IMR-90 (cell line): ENCODE measurements around the gene GCM1. TPM values are rescaled to one million over a fixed set of nuclear protein-coding genes. Genes with fewer than 3 reads are reported as not detected.

Source experiments
- ATAC-seq: fragments of 200-7000 bp; cut with Tn5 transposase; 2 replicates; pipeline ENCODE4 v1.9.1; 2020; ENCODE audit warnings: low read depth, mild to moderate bottlenecking, moderate library complexity
- BruUV-seq: library from RNA; stranded (reverse); fragments of 400-500 nt; replicated peaks from 2 replicates; lab custom pipeline; 2021; lab: Mats Ljungman, UMichigan
- CTCF ChIA-PET: fragments of 300-600 bp; formaldehyde crosslinking; extraction: SDS; loops from one replicate; lab custom pipeline; 2021; ENCODE audit warnings: antibody characterized with exemption; lab: Yijun Ruan, JAX
- POLR2A ChIA-PET: fragments of 300-600 bp; sonication (Branson Sonifier 250); formaldehyde crosslinking; loops from one replicate; lab custom pipeline; 2022; ENCODE audit warnings: antibody characterized with exemption; ENCODE audit not compliant: unreplicated experiment; lab: Charles Lee
- DNase-seq: peaks from one replicate; pipeline ENCODE4 v3.0.0; 2013
- H2AFZ ChIP-seq: replicated peaks from 2 replicates; pipeline ENCODE3; 2013; ENCODE audit warnings: low read length, mild to moderate bottlenecking; ENCODE audit not compliant: poor library complexity
- H2AK5ac ChIP-seq: 2 replicates; pipeline ENCODE4 v1.6.1; 2013; ENCODE audit warnings: low read depth, low read length, inconsistent platforms
- H2AK9ac ChIP-seq: replicated peaks from 2 replicates; pipeline ENCODE3; 2013; ENCODE audit warnings: mild to moderate bottlenecking, low read depth, low read length, moderate library complexity; ENCODE audit not compliant: poor library complexity
- H2BK120ac ChIP-seq: 2 replicates; pipeline ENCODE4 v1.6.1; 2013; ENCODE audit warnings: low read depth, low read length, inconsistent platforms
- H2BK15ac ChIP-seq: 3 replicates; pipeline ENCODE4 v1.6.1; 2013; ENCODE audit warnings: low read depth, low read length, inconsistent platforms
- H2BK20ac ChIP-seq: 2 replicates; pipeline ENCODE4 v1.6.1; 2013; ENCODE audit warnings: low read depth, mild to moderate bottlenecking, inconsistent platforms, low read length, moderate library complexity
- H2BK5ac ChIP-seq: 2 replicates; pipeline ENCODE4 v1.6.1; 2013; ENCODE audit warnings: mild to moderate bottlenecking, low read depth, low read length, inconsistent platforms; ENCODE audit not compliant: poor library complexity, severe bottlenecking
- H3K14ac ChIP-seq: replicated peaks from 2 replicates; pipeline ENCODE4 v1.6.1; 2013; ENCODE audit warnings: low read depth, low read length, inconsistent platforms
- H3K18ac ChIP-seq: 2 replicates; pipeline ENCODE4 v1.6.1; 2013; ENCODE audit warnings: low read depth, low read length, control low read depth
- H3K23ac ChIP-seq: 2 replicates; pipeline ENCODE4 v1.6.1; 2013; ENCODE audit warnings: low read depth, low read length, inconsistent platforms
- H3K27ac ChIP-seq: 2 replicates; pipeline ENCODE4 v1.5.1; 2013; ENCODE audit warnings: mild to moderate bottlenecking, control low read depth, low read length; ENCODE audit not compliant: insufficient read depth
- H3K27me3 ChIP-seq: 2 replicates; pipeline ENCODE4 v1.6.1; 2013; ENCODE audit warnings: low read length; ENCODE audit not compliant: control insufficient read depth, insufficient read depth
- H3K36me3 ChIP-seq: 2 replicates; pipeline ENCODE4 v1.6.1; 2013; ENCODE audit warnings: low read length, mixed read lengths; ENCODE audit not compliant: control insufficient read depth, insufficient read depth
- H3K4ac ChIP-seq: 2 replicates; pipeline ENCODE4 v1.6.1; 2013; ENCODE audit warnings: low read depth, low read length, inconsistent platforms
- H3K4me1 ChIP-seq: 2 replicates; pipeline ENCODE4 v1.6.1; 2013; ENCODE audit warnings: low read length, mixed read lengths; ENCODE audit not compliant: control insufficient read depth, insufficient read depth
- H3K4me2 ChIP-seq: 2 replicates; pipeline ENCODE4 v1.6.1; 2013; ENCODE audit warnings: low read depth, mild to moderate bottlenecking, control low read depth, low read length, moderate library complexity
- H3K4me3 ChIP-seq: 2 replicates; pipeline ENCODE4 v1.5.1; 2013; ENCODE audit warnings: low read depth, mild to moderate bottlenecking, control low read depth, low read length, moderate library complexity; ENCODE audit not compliant: insufficient read depth
- H3K56ac ChIP-seq: 2 replicates; pipeline ENCODE4 v1.6.1; 2013; ENCODE audit warnings: low read length, inconsistent platforms; ENCODE audit not compliant: insufficient read depth; ENCODE audit errors: extremely low read depth
- H3K79me1 ChIP-seq, 2 experiments: 2 replicates each; pipeline ENCODE4 v1.6.1; 2013; ENCODE audit warnings: low read length in 2 of 2, inconsistent platforms in 1 of 2, low read depth in 1 of 2
- H3K9ac ChIP-seq: 2 replicates; pipeline ENCODE4 v1.6.1; 2013; ENCODE audit warnings: low read depth, low read length, control low read depth
- H3K9me1 ChIP-seq: 2 replicates; pipeline ENCODE4 v1.6.1; 2013; ENCODE audit warnings: low read length, inconsistent platforms; ENCODE audit not compliant: insufficient read depth
- H3K9me3 ChIP-seq: 2 replicates; pipeline ENCODE4 v1.6.1; 2013; ENCODE audit warnings: low read length; ENCODE audit not compliant: control insufficient read depth, insufficient read depth
- H4K20me1 ChIP-seq: 2 replicates; pipeline ENCODE4 v1.6.1; 2013; ENCODE audit warnings: low read length, inconsistent platforms; ENCODE audit not compliant: insufficient read depth
- H4K5ac ChIP-seq: 2 replicates; pipeline ENCODE4 v1.6.1; 2013; ENCODE audit warnings: mild to moderate bottlenecking, low read depth, low read length, control low read depth
- H4K8ac ChIP-seq, 2 experiments: 2 replicates each; pipeline ENCODE4 v1.6.1; 2013; ENCODE audit warnings: low read depth in 2 of 2, low read length in 2 of 2, control low read depth in 1 of 2, inconsistent platforms in 1 of 2
- H4K91ac ChIP-seq: 2 replicates; pipeline ENCODE4 v1.6.1; 2013; ENCODE audit warnings: low read depth, low read length, inconsistent platforms; ENCODE audit not compliant: insufficient read depth
- BHLHE40 ChIP-seq: fragments of 150-350 bp; IDR thresholded peaks from 2 replicates; pipeline ENCODE4 v1.6.1; 2016; ENCODE audit warnings: mild to moderate bottlenecking, low read depth, low read length
- CEBPB ChIP-seq: IDR thresholded peaks from 2 replicates; pipeline ENCODE4 v1.6.1; 2012; ENCODE audit warnings: low read depth, low read length, improper control_type of control experiment
- MAZ ChIP-seq: IDR thresholded peaks from 2 replicates; pipeline ENCODE4 v1.6.1; 2012; ENCODE audit warnings: low read depth, mild to moderate bottlenecking, low read length, improper control_type of control experiment, moderate library complexity, borderline replicate concordance
- MXI1 ChIP-seq: IDR thresholded peaks from 2 replicates; pipeline ENCODE4 v1.6.1; 2012; ENCODE audit warnings: low read depth, mild to moderate bottlenecking, low read length, moderate library complexity, borderline replicate concordance
- NFE2L2 ChIP-seq: fragments of 150-350 bp; IDR thresholded peaks from 2 replicates; pipeline ENCODE4 v1.6.1; 2016; ENCODE audit warnings: low read depth, mild to moderate bottlenecking, low read length
- RAD21 ChIP-seq: IDR thresholded peaks from 2 replicates; pipeline ENCODE4 v1.6.1; 2012; ENCODE audit warnings: low read length, improper control_type of control experiment
- RFX5 ChIP-seq: IDR thresholded peaks from 2 replicates; pipeline ENCODE4 v1.8.0; 2012; ENCODE audit warnings: low read depth, mild to moderate bottlenecking, low read length, moderate library complexity
- SMC3 ChIP-seq: fragments of 150-350 bp; IDR thresholded peaks from 2 replicates; pipeline ENCODE4 v1.6.1; 2016; ENCODE audit warnings: low read depth, mild to moderate bottlenecking, antibody characterized with exemption, low read length, moderate library complexity
- WGBS, 2 experiments: methylation state at CpG; one replicate each; pipeline versions ENCODE4 v1.1.5 to v1.1.7; 2013; ENCODE audit warnings: missing lambda C conversion rate in 2 of 2; ENCODE audit not compliant: insufficient read length in 1 of 2; ENCODE audit errors: extremely low coverage in 2 of 2; 5-methylcytosine and 5-hydroxymethylcytosine counted together
- dilution Hi-C: fragments of 300-500 bp; cut with HindIII; formaldehyde crosslinking; loops from one replicate; pipeline ENCODE4 v1.14.3; 2018; ENCODE audit warnings: low sequenced_read_pairs; ENCODE audit not compliant: unreplicated experiment
- in situ Hi-C: fragments of 300-500 bp; cut with MboI; formaldehyde crosslinking; loops from 3 replicates; pipeline ENCODE4 v1.14.3; 2019; ENCODE audit warnings: low sequenced_read_pairs, inconsistent platforms, mixed read lengths
- intact Hi-C: fragments of 100-400 bp; cut with micrococcal nuclease; formaldehyde crosslinking; loops from 2 replicates; pipeline ENCODE4 v1.10.0; 2022
- polyA plus RNA-seq, 3 experiments: library from polyadenylated mRNA; depleted of rRNA; stranded (reverse); fragments of >200 nt; gene quantifications; 2 replicates each; pipeline ENCODE4 v1.2.3, GENCODE V29; 2012; ENCODE audit warnings: low replicate concordance in 1 of 3
- total RNA-seq: library from RNA; depleted of rRNA; stranded (reverse); fragments of >200 nt; gene quantifications from 2 replicates; pipeline ENCODE4 v1.2.3, GENCODE V29; 2012
- TF ChIP-seq, protein P1 (sequence below): fragments of 150-350 bp; IDR thresholded peaks from 2 replicates; pipeline ENCODE4 v1.6.1; 2017; ENCODE audit warnings: mild to moderate bottlenecking, antibody characterized with exemption, low read length, low read depth

GCM1 gene
- total and polyA plus RNA-seq, 2 of the 4 experiments (the other 2 are of a cell fraction), result not detected

DNA sequence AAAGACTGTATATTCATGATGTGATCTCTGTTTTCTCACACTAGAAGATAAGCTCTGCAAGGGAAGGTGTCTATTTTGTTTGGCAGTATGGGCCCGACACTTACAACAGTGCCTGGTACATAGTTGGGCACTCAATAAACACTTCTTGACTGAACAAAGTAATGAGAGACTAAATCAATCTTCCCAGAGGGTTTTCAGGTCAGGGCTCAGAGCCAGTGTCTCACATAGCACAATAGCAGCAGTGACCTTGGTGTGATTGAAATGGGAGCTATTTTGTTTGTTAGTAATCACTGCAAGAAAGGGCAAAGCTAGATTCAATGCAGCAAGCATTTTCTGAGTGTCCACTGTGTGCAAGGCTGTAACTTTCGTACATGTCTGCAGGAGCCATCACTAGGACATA is 26.4 kb upstream of the GCM1 start:
- in situ Hi-C loops, result loop anchor here (25.0 kb wide), 1 partner anchor 762 kb away; no protein-coding TSS in a partner anchor

More for the DNA sequence above, 26.4 kb upstream of the GCM1 start:
- Histone ChIP-seq H3K27me3 (no peaks in the 10 kb centered on the region; the same call in 1 of the 2 replicates), H4K5ac (no peak overlapping the region), H3K9ac (no peak overlapping the region), H2BK120ac (no peak overlapping the region), H3K27ac (no peak overlapping the region), H4K8ac (no peak overlapping the region), H2AK9ac (no peak overlapping the region), H3K4me3 (no peak overlapping the region), H3K79me1 (no peaks in the 10 kb centered on the region), H2AFZ (no peak overlapping the region), H4K20me1 (no peaks in the 10 kb centered on the region), H3K18ac (no peak overlapping the region), H2BK5ac (no peak overlapping the region), H3K23ac (no peak overlapping the region), H3K4me2 (no peak overlapping the region), H3K14ac (no peak overlapping the region), H2BK20ac (no peak overlapping the region), H3K9me3 (no peaks in the 10 kb centered on the region), H2BK15ac (no peak overlapping the region), H3K9me1 (no peaks in the 10 kb centered on the region), H3K4me1 (no peaks in the 10 kb centered on the region), H3K56ac (no peak overlapping the region), H4K91ac (no peak overlapping the region), H3K4ac (no peak overlapping the region), H2AK5ac (no peak overlapping the region), H3K36me3 (no peaks in the 10 kb centered on the region)
- intact Hi-C loops (no loop called here), dilution Hi-C loops (no loop called here)
- CTCF ChIA-PET, result no interaction called here
- POLR2A ChIA-PET, result no interaction called here
- TF ChIP-seq MAZ, result no peak
- no peak for TF ChIP-seq BHLHE40
- TF ChIP-seq SMC3, result no peak
- no peak for TF ChIP-seq CEBPB
- no peak for TF ChIP-seq RAD21
- no peak for TF ChIP-seq NFE2L2
- TF ChIP-seq, protein P1, sequence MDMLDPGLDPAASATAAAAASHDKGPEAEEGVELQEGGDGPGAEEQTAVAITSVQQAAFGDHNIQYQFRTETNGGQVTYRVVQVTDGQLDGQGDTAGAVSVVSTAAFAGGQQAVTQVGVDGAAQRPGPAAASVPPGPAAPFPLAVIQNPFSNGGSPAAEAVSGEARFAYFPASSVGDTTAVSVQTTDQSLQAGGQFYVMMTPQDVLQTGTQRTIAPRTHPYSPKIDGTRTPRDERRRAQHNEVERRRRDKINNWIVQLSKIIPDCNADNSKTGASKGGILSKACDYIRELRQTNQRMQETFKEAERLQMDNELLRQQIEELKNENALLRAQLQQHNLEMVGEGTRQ, result no peak
- no peak for TF ChIP-seq RFX5
- TF ChIP-seq MXI1, result no peak
- WGBS, 2 experiments, result 50% methylated on average over 1 of the region's 2 CpGs; no CpG with 5 or more reads in 1 of the 2 experiments
- ATAC-seq, result no peak
- BruUV-seq, result no TSS peak
- DNase-seq, result no peak
